Epithelial cell of proximal tubule (primary cell): ENCODE results near the gene UBXN4. TPM values are rescaled to one million over a fixed set of nuclear protein-coding genes. Genes with fewer than 3 reads are reported as not detected.
A peak's percentile ranks its signal among the peaks of the same experiment; 100 is the strongest.
"Not testable (repeated sequence)": the region's sequence is repeated elsewhere in the genome, so short reads cannot be mapped to it uniquely, and the experiment has no call there.

Experiments used
- DNase-seq: peaks from one replicate; pipeline ENCODE4 v3.0.0-alpha.2; 2011; ENCODE audit warnings: low read depth
- H3K4me3 ChIP-seq: 2 replicates; pipeline ENCODE4 v1.5.1; 2011; ENCODE audit warnings: low read depth, mild to moderate bottlenecking, low read length
- CTCF ChIP-seq: conservative IDR thresholded peaks from 2 replicates; pipeline ENCODE4 v1.5.1; 2012; ENCODE audit warnings: low read depth, mild to moderate bottlenecking, low read length
- total RNA-seq: library from RNA; depleted of rRNA; stranded (reverse); fragments of >200 nt; gene quantifications from 2 replicates; pipeline ENCODE4 v1.2.3, GENCODE V29; 2015

UBXN4 gene
- total RNA-seq, 1 donor from 2014 or later: 47.2 TPM

DNA sequence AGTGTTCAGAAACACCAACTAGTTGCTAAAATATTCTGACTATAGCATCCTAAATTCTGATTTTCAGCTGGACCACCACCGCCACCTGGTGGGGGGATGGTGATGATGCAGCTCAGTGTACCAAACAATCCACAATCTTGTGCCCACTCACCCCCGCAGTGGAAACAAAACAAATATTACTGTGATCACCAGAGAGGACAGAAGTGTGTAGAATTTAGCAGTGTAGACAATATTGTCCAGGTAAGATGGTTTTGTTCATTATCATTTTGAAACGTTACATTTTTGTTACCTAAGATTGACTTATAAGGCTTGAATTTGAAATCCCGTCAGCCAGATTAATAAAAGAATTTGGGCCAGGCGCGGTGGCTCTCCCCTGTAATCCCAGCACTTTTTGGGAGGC, 31.7 kb upstream of the UBXN4 start:
- no peak for DNase-seq
- no peak overlapping the region for H3K4me3 ChIP-seq
- peak; percentile 98 for TF ChIP-seq CTCF

GRCh38 chr2:135715086-135715485, 26.6 kb upstream of the UBXN4 start:
- DNase-seq, H3K4me3 ChIP-seq: not testable (repeated sequence)

DNA sequence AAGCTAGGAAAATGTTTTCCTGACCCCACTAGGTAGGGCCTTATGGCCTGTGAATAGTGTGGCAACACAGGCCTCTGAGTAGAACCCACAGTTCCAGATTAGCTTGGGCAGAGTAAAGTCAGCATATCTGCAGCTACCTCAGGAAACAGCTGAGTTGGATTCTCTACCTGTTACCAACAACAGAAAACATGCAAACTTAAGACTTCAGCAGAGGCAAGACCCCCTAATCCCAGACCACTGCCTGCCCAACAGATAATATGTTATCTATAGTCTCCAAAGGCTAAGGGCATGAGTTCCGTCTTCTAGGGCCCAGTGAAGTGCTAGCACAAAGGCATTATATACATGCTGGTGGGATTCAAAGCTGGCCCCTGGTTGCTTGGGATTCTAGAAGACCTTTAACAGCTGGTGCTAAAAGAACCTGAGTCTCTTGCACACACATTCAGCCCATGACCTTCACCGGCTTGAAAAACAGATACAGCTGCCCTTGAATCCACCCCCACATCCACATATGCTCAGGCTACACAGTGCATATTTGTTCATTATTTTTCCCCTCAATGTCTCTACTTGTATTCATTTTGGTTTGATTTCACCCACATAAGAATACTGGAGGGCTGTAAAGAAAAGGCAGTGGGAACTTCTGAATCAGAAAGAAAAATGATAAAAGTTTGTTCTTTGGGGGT, 13.5 kb upstream of the UBXN4 start:
- no peak for TF ChIP-seq CTCF
- H3K4me3 ChIP-seq: no peak overlapping the region
- DNase-seq: no peak

- no peak overlapping the region for H3K4me3 ChIP-seq
- DNase-seq: no peak
- TF ChIP-seq CTCF: no peak
Observed at GRCh38 chr2:135732561-135732960, 9.1 kb upstream of the UBXN4 start.

GRCh38 chr2:135733045-135733444, 8.6 kb upstream of the UBXN4 start:
- DNase-seq: no peak
- no peak for TF ChIP-seq CTCF

DNA sequence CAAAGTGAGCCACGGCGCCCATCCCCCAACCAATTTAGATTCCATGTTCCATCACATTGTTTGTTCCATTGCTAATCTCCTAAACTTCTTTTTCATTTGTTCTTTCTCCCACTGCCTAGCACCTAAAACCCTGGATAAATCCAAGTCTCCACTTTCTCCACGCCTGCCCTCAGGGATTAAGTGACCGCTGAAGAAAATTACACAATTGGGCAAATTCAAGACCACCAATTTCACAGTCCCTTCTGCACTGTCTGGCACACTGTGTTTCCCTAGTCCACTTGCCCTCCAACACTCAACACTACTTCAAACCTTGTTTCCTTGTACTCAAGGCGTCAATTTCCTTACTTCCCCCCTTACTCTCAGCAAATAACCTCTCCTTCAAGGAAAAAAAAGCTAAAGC, 5.1 kb upstream of the UBXN4 start:
- no peak for TF ChIP-seq CTCF
- no peak overlapping the region for H3K4me3 ChIP-seq
- DNase-seq: no peak

More at GRCh38 chr2:135733045-135733444, 8.6 kb upstream of the UBXN4 start:
- no peak overlapping the region for H3K4me3 ChIP-seq

GRCh38 chr2:135740206-135740605, 1.4 kb upstream of the UBXN4 start:
- H3K4me3 ChIP-seq: no peak overlapping the region
- DNase-seq: no peak
- TF ChIP-seq CTCF: no peak
